Adrenal gland (tissue), 12 donors: ENCODE results near the gene DZANK1. TPM values are rescaled to one million over a fixed set of nuclear protein-coding genes. Genes with fewer than 3 reads are reported as not detected.

Experiments used
- DNase-seq, 7 donors: peaks; one replicate each; pipeline ENCODE4 v3.0.0-alpha.2; 2019 to 2020
- H3K27ac ChIP-seq, 5 donors: fragments of 200-600 bp; sonication (generic) in 4 of 5; 1 replicate in 3 of 5; 2 replicates in 2 of 5; pipeline versions ENCODE4 v1.5.1 to v1.8.0; 2016 to 2020; ENCODE audit warnings: mild to moderate bottlenecking in 1 of 5
- H3K27me3 ChIP-seq: fragments of 200-600 bp; 2 replicates; pipeline ENCODE4 v1.8.0; 2021
- H3K36me3 ChIP-seq, 2 donors: fragments of 200-600 bp; replicated peaks in 1 of 2; 1 replicate in 1 of 2; 2 replicates in 1 of 2; pipeline versions ENCODE4 v1.5.1 to v1.8.0; 2018 to 2022
- H3K4me1 ChIP-seq, 2 donors: fragments of 200-600 bp; replicated peaks in 1 of 2; 1 replicate in 1 of 2; 2 replicates in 1 of 2; pipeline versions ENCODE4 v1.5.1 to v1.8.0; 2018 to 2021
- H3K4me3 ChIP-seq, 4 donors: fragments of 200-600 bp; sonication (generic) in 3 of 4; one replicate each; pipeline ENCODE4 v1.5.1; 2016 to 2018
- H3K9me3 ChIP-seq, 3 donors: fragments of 200-600 bp; sonication (generic) in 1 of 3; replicated peaks in 1 of 3; 1 replicate in 2 of 3; 2 replicates in 1 of 3; pipeline versions ENCODE4 v1.5.1 to v1.8.0; 2016 to 2021
- CTCF ChIP-seq, 6 experiments: fragments of 450-650 bp in 4 of 6; fragments of 200-600 bp in 2 of 6; sonication (generic) in 1 of 6; IDR thresholded peaks; 1 replicate in 5 of 6; 2 replicates in 1 of 6; pipeline versions ENCODE4 v1.5.1 to v1.8.0; 2016 to 2021; ENCODE audit warnings: antibody characterized with exemption in 6 of 6, mild to moderate bottlenecking in 2 of 6, moderate library complexity in 1 of 6
- POLR2A ChIP-seq, 2 donors: fragments of 450-650 bp; IDR thresholded peaks; one replicate each; pipeline ENCODE4 v1.6.1; 2017; ENCODE audit warnings: antibody characterized with exemption in 2 of 2, mild to moderate bottlenecking in 2 of 2, moderate library complexity in 1 of 2
- WGBS, 4 donors: extraction: QIAGEN DNeasy Blood & Tissue Kit in 2 of 4; methylation state at CpG; one replicate each; pipeline versions ENCODE4 v1.1.5 to v1.1.7; 2013 to 2017; 5-methylcytosine and 5-hydroxymethylcytosine counted together
- intact Hi-C, 2 donors: fragments of 100-400 bp; cut with DNase I; formaldehyde crosslinking; loops; one replicate each; pipeline versions ENCODE4 v1.14.1 to v1.15.0; 2022 to 2023
- polyA plus RNA-seq, 3 donors: library from polyadenylated mRNA; stranded (reverse); fragments of 200-250 nt in 2 of 3; fragments of 350-450 nt in 1 of 3; fragmentation: Illumina TruSeq in 1 of 3; extraction: RNeasy Lipid Tissue Mini Kit (QIAGEN cat#74804) in 1 of 3; gene quantifications; one replicate each; pipeline ENCODE4 v1.2.3, GENCODE V29; 2013 to 2014
- total RNA-seq, 9 donors: library from RNA; depleted of rRNA in 4 of 9; stranded (reverse); fragments of >200 nt in 4 of 9; fragments of 120-200 nt in 1 of 9; fragmentation: NEBNext Ultra II Directional in 1 of 9; extraction: Animal tissue kit (Norgen Biotek cat#: 25700) in 1 of 9; gene quantifications; one replicate each; pipeline versions ENCODE4 v1.1.0 to v1.2.4, GENCODE V29; 2013 to 2023
- donor health status: healthy with polysubstance abuse.
- donor health status: Bipolar disorder and iron deficiency.
- donor health status: DM: yes; HTN: yes; CAD: no.
- donor health status: DM: no; HTN: no; CAD: no.
- donor health status: DM: no; HTN: no; CAD: no.
- donor health status: DM: yes; HTN: yes; CAD: no.

The DZANK1 gene
- total and polyA plus RNA-seq, 12 donors, result 1.3 to 5.7 (median 3.0) TPM

GRCh38 chr20:18513208-18513607 lies 46.4 kb upstream of the DZANK1 start:
- Histone ChIP-seq H3K36me3 (peaks cover 0 to 18% of the 10 kb centered on the region in 2 donors), H3K4me1 (peaks cover 11 to 33% of the 10 kb centered on the region in 2 donors), H3K27me3 (no peaks in the 10 kb centered on the region), H3K9me3 (no peaks in the 10 kb centered on the region), H3K4me3 (no peak overlapping the region), H3K27ac (no peak overlapping the region)
- TF ChIP-seq CTCF (IDR thresholded peaks at IDR 0.05) (no peak), POLR2A (IDR thresholded peaks at IDR 0.05) (no peak)
- DNase-seq, result no peak
- 80 to 86% (median 83%) methylated on average over 7 of the region's 7 CpGs for whole genome bisulfite sequencing, 4 donors
- intact Hi-C loops, result no loop called here

- 72 to 88% (median 84%) methylated on average over 1 of the region's 1 CpG for WGBS, 4 donors
- Histone ChIP-seq H3K27me3 (no peaks in the 10 kb centered on the region), H3K27ac (no peak overlapping the region), H3K4me1 (peaks cover 11 to 38% of the 10 kb centered on the region in 2 donors), H3K9me3 (no peaks in the 10 kb centered on the region), H3K4me3 (no peak overlapping the region), H3K36me3 (peaks cover 0 to 10% of the 10 kb centered on the region in 2 donors)
- no peak for TF ChIP-seq CTCF (IDR thresholded peaks at IDR 0.05)
- TF ChIP-seq POLR2A (IDR thresholded peaks at IDR 0.05), result no peak
- DNase-seq, result no peak
- intact Hi-C loops, result no loop called here
These were observed 44.7 kb upstream of the DZANK1 start for GRCh38 chr20:18511571-18511970.

GRCh38 chr20:18507218-18508191 lies 40.7 kb upstream of the DZANK1 start, which contains the start of gene SEC23B:
Gene SEC23B, plus strand, starts transcription at chr20:18507940. Its CDS starts 2,896 bp downstream, at chr20:18510836.
- intact Hi-C loops, result no loop called here
- Histone ChIP-seq H3K4me1 (peaks cover 11 to 33% of the 10 kb centered on the region in 2 donors), H3K4me3 (peak within 1 kb of the TSS; percentile 58 to 91 (median 76)), H3K27ac (peak within 1 kb of the TSS; percentile 97 to 99 (median 98)), H3K36me3 (peaks cover 0 to 9% of the 10 kb centered on the region in 2 donors), H3K27me3 (peaks cover 7% of the 10 kb centered on the region), H3K9me3 (no peaks in the 10 kb centered on the region)
- TF ChIP-seq CTCF (IDR thresholded peaks at IDR 0.05) (no peak), POLR2A (IDR thresholded peaks at IDR 0.05) (peak; percentile 80)
- peak; percentile 95 to 99 (median 98) for DNase-seq
- 0 to 1% (median 0%) methylated on average over 17 to 69 of the region's 69 CpGs for WGBS, 4 donors

- TF ChIP-seq CTCF (IDR thresholded peaks at IDR 0.05) (no peak), POLR2A (IDR thresholded peaks at IDR 0.05) (no peak)
- peak overlapping the region in 2 of 4 donors; percentile 84 to 91 for H3K4me3 ChIP-seq
- intact Hi-C loops, result no loop called here
- H3K27me3 ChIP-seq, result peaks cover 7% of the 10 kb centered on the region
- H3K36me3 ChIP-seq, result peaks cover 0 to under 1% of the 10 kb centered on the region in 2 donors
- peak overlapping the region; percentile 97 to 99 (median 98) for H3K27ac ChIP-seq
- 60 to 63% (median 62%) methylated on average over 8 of the region's 8 CpGs for WGBS, 4 donors
- DNase-seq, result peak in 1 of 7 donors; percentile 18
- no peaks in the 10 kb centered on the region for H3K9me3 ChIP-seq
- H3K4me1 ChIP-seq, result peaks cover 6 to 33% of the 10 kb centered on the region in 2 donors
These were observed 39.9 kb upstream of the DZANK1 start for GRCh38 chr20:18506744-18507143.
